Measurements from ENCODE around the gene SELENOO.

Gene SELENOO

DNA sequence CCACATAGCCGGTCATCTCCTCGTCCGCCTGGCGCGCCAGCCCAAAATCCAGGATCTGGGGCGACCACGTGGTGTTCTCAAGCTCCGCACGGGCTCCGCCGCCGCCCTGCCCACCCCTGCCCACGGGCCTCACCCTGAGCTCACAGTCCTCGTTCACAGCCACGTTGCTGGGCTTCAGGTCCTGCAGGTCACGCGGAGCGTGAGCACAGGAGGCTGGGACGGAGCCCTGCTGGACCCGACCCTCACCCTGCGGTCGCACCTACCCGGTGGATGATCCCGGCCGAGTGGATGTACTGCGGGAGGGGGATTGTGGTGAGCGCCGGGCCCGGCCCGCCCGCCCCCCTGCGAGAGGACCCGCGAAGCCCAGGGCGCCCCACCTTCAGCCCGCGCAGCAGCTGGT, 66.2 kb downstream of the SELENOO start:
- Histone ChIP-seq H3K27ac (no peak overlapping the region), H3K27me3 (ENCODE audit: control insufficient read depth, insufficient read depth, low read length) (no peaks in the 10 kb centered on the region), H3K4me3 (ENCODE audit: low read depth, low read length) (no peak overlapping the region)

More for the DNA sequence above, 66.2 kb downstream of the SELENOO start:
- H3K4me2 ChIP-seq (ENCODE audit: low read length) = peak overlapping the region; percentile 58
- no peak overlapping the region for H2AFZ ChIP-seq
- peaks cover 5% of the 10 kb centered on the region for H3K4me1 ChIP-seq
- H3K9ac ChIP-seq = no peak overlapping the region
- TF ChIP-seq, protein P1, sequence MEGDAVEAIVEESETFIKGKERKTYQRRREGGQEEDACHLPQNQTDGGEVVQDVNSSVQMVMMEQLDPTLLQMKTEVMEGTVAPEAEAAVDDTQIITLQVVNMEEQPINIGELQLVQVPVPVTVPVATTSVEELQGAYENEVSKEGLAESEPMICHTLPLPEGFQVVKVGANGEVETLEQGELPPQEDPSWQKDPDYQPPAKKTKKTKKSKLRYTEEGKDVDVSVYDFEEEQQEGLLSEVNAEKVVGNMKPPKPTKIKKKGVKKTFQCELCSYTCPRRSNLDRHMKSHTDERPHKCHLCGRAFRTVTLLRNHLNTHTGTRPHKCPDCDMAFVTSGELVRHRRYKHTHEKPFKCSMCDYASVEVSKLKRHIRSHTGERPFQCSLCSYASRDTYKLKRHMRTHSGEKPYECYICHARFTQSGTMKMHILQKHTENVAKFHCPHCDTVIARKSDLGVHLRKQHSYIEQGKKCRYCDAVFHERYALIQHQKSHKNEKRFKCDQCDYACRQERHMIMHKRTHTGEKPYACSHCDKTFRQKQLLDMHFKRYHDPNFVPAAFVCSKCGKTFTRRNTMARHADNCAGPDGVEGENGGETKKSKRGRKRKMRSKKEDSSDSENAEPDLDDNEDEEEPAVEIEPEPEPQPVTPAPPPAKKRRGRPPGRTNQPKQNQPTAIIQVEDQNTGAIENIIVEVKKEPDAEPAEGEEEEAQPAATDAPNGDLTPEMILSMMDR (IDR thresholded peaks at IDR 0.05) = no peak
- H3K36me3 ChIP-seq (ENCODE audit: control insufficient read depth, insufficient read depth, low read length) = no peaks in the 10 kb centered on the region
- no peaks in the 10 kb centered on the region for H3K79me2 ChIP-seq
- no peaks in the 10 kb centered on the region for H3K9me3 ChIP-seq (ENCODE audit: control insufficient read depth, low read length)

Measured in parathyroid adenoma (tissue), 2 donors.